GM10847 (cell line): ENCODE measurements around the gene RIN3.

Experiments
- POLR2A ChIP-seq: IDR thresholded peaks from 2 replicates; pipeline ENCODE4 v1.6.1; 2011; ENCODE audit not compliant: insufficient read length; ENCODE audit errors: extremely low read depth

The RIN3 gene

GRCh38 chr14:92635031-92635430 is 121.5 kb downstream of the RIN3 start:
- TF ChIP-seq POLR2A = no peak

DNA sequence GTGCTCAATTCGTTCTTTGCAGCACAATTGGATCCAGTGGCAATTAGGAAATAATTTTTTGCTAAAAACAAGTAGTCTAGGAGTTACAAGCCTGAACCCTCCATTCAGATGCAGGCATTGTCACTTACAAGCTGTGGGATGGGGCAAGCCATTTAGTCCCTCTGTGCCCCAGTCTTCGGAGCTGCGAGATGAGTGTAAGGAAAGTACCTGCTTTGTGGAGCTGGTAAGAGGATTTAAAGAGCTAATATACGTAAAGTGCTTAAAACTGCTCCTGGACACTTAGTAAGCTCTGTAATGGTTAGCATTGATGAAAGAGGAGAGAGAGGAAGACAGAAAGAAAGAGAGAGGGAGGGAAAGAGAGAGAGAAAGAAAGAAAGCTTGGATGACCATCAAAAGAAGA is 122.3 kb downstream of the RIN3 start:
- TF ChIP-seq POLR2A = no peak

GRCh38 chr14:92637228-92637627 is 123.6 kb downstream of the RIN3 start:
- no peak for TF ChIP-seq POLR2A

DNA sequence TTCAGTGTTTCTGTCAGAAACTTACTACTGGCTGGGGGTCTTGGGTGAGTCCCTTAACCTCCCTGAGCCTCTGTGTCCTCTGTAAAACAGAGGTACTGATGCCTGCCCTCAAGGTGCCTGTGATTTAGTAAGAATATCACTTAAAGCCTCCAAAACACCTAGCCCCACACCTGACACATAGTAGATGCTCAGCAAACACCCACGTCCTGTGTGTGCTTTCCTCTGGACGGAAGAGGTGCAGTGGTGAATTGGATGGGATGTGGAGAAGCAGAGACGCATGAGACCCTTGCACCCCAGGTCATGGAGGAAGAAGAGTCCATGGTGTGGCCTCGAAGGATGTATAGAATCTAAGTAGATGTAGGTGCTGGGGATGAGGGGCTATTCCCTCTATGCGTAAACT is 124.3 kb downstream of the RIN3 start:
- no peak for TF ChIP-seq POLR2A

GRCh38 chr14:92638266-92638665 is 124.7 kb downstream of the RIN3 start:
- no peak for TF ChIP-seq POLR2A

DNA sequence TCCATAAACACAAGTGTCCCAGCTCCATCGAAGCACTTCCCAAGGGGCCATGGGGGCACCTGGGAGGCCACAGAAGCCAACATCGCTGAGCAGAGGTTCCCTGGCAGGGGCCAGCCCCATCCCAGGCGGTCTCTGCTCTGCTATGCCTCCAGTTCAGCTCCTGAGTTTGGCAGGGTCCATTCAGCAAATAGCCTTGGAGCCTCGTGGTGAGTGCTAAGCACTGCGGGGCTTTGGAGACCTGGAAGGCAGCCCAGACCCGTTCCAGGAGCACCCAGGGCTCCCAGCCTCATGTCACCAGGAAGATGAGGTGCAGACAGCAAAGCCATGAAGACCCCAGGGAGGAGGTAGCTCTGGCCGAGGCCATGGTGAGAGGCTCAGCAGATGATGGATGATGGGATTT is 125.3 kb downstream of the RIN3 start:
- TF ChIP-seq POLR2A = no peak

DNA sequence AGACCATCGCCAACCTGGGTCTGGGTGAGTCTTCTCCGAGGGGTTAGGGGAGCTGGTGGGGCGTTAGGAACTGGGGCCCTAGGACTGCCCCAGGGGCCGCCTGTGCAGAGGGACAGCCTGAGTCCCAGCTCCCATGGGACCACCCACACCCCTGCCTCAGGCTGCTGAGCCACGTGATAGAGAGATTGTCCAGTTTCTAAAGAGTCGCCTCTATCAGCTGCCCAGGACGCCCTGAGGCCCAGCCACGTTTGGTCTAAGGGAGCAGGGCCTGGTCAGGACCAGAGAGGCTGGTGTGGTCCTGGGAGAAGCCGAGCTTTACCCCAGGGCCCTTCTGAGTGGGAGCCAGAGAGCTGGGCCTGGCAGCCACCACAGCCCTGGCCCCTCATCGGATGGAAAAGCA is 127.7 kb downstream of the RIN3 start:
- TF ChIP-seq POLR2A = no peak

DNA sequence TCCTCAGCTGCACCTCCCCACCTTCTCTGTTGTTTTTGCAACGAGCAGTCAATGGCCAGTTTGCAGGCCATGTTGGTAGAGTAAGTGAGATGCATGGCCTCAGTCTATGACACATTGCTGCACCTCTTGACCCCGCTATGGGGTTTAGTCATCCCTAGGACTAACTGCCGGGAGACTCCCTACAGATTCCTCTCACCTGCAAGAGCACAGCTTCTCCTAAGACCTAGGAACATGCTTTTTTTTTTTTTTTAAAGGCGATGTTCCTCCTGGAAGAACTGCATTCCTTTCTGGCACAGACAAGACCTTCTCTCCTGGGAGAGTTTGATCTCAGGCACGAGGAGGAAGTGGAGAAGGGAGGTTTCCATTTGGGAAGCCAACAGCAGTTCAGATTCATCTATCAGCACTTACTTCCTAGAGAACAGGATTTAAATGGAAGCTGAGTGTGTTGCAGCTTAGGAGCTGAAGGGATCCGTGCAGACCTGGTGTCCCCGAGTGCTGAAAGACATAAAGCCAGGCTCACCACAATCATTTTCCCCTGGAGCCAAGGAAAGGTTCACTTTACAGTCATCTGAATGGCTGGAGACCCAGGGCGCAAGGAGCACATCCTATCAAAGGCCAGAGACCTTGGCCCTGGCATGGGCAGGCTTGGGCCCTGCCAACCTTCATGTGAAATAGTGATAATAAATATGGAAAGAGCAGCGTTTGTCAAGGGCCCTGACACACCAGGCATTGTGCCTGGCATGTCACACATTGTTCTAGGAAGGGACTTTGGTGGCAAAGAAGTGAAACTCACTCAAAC is 130.8 kb downstream of the RIN3 start:
- no peak for TF ChIP-seq POLR2A

DNA sequence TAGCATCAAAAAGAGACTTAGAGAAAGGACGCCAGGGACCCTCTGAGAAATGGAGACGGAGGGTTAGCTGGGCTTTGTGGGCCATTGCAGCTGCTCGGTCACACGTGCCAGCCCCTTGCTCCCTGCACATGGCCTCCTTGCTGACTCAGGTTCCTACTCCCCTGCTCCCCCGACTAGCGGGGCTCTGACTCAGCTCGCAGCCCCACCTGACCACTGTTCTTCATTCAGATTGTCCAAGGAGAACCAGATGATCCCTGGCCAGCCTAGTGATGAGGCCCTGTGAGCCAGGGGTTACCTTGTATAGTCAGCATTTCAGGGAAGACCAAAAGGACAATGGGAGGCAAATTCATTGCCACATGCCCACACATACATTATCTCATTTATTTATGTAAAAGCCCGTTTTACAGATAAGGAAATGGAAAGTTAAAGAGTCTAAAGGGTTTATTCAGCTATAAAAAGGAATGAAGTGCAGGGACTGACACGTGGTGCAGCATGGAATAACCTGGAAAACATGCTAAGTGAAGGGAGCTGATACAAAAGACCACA is 131.5 kb downstream of the RIN3 start:
- no peak for TF ChIP-seq POLR2A

DNA sequence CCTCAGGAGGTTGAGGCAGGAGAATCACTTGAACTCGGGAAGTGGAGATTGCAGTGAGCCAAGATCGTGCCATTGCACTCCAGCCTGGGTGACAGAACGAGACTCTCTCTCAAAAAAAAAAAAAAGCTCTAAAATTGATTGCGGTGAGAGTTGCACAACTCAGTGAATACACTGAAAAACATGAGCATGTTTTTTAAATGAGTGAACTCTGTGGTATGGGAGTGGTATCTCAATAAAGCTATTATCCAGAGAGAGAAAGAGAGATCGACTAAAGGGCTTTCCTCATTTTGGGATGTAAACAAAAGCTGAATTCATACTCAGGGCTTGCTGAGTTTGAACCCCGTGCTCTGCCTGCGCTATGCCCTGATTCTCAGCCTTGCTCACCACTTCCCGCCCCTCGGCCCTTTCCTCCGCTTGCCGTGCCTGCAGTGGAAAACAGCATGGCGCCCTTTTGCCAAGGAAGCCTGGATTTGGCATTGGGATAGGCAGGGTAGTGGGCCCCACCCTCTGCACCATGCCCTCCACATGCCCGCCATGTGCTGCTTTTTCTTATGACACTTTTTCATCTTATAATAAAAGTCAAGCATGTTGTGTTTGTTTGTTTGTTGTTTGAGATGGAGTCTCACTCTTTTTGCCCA is 132.4 kb downstream of the RIN3 start:
- TF ChIP-seq POLR2A = no peak

- TF ChIP-seq POLR2A = no peak
These were observed 133.6 kb downstream of the RIN3 start for GRCh38 chr14:92646952-92647796.

- TF ChIP-seq POLR2A = no peak
These were observed 134.3 kb downstream of the RIN3 start for GRCh38 chr14:92647797-92648279.

GRCh38 chr14:92649066-92649465 is 135.5 kb downstream of the RIN3 start:
- TF ChIP-seq POLR2A = no peak

- TF ChIP-seq POLR2A = no peak
These were observed 136.5 kb downstream of the RIN3 start for GRCh38 chr14:92649934-92650545.

DNA sequence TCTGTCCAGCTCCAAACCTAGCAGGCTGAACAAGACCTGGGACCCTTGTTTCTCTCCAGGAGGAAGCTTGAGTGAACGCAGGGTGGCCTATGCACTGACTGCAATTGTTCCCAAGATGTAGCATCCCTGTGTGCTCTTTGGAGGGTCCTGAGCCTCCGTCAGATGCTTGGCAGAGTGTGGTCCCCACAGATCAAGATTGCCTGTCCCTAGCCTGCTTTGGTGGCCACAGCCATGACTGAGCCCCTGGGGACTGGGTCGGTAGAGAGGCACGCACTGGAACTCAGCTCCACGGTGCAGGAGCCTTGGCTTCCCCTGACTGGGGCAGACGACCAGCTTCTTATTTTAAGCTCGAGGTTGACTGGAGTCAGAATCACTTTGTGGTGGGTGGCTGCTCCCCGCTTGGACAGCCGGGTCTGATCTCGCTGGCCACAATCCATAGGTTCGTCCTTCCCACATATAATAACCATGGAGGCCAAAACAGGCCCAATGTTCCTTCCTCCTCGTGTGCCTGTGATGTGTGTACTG is 137.1 kb downstream of the RIN3 start:
- TF ChIP-seq POLR2A = no peak
